Activated CD4-positive, alpha-beta T cell treated with anti-CD3 and anti-CD28 coated beads, Interleukin-2, amount 50 U/mL, for 24 hours (primary cell): ENCODE data around the gene TMEM238.
"Not testable (repeated sequence)": the region's sequence is repeated elsewhere in the genome, so short reads cannot be mapped to it uniquely, and the experiment has no call there.

Experiments
- DNase-seq, 2 donors: peaks; one replicate each; pipeline ENCODE4 v3.0.0-alpha.2; 2020; ENCODE audit warnings: low read depth in 1 of 2, low spot score in 1 of 2

Gene TMEM238

DNA sequence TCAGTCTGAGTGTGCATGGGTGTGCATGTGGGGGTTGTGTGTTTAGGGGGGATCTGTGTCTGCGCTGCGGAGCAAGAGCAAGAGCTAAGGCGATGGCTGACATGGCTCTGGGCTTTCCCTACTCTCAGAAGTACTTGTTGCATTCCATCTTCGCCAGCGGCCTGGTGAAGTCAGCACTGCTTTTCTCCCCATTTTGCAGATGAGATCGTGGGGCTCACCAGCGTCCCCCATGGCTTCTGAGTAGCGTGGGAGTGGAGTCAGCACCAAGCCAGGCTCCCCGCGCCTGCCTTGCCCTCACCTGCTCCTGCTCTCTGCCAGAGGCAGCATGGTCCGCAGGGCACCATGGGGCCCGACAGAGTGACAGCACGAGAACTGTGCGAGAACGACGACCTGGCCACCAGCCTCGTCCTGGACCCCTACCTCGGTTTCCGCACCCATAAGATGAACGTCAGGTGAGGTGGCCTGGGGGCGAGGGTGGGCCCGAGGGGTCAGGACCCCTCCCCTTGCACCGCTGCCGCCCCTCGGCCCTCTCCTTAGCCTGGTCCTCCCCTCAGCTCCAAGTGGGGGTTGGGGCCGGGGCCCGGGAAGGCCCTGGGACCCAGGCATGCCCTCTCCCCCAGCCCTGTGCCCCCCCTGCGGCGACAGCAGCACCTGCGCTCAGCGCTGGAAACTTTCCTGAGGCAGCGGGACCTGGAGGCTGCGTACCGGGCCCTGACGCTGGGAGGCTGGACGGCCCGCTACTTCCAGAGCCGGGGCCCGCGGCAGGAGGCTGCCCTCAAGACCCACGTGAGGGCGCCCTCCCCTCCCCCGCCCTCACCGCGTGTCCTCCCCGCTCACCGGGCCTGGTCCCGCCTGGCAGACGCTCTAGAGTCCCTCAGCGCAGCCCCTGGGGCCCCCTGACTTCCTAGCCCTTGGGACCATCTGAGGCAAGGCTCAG lies 42.2 kb downstream of the TMEM238 start:
- DNase-seq: no peak

GRCh38 chr19:55341171-55341588 lies 42.9 kb downstream of the TMEM238 start:
- peak in 1 of 2 donors; percentile 53 for DNase-seq

- no peak for DNase-seq
These were observed 43.3 kb downstream of the TMEM238 start for GRCh38 chr19:55340784-55341147.

- no peak for DNase-seq
These were observed 44.0 kb downstream of the TMEM238 start for GRCh38 chr19:55339889-55340783.

DNA sequence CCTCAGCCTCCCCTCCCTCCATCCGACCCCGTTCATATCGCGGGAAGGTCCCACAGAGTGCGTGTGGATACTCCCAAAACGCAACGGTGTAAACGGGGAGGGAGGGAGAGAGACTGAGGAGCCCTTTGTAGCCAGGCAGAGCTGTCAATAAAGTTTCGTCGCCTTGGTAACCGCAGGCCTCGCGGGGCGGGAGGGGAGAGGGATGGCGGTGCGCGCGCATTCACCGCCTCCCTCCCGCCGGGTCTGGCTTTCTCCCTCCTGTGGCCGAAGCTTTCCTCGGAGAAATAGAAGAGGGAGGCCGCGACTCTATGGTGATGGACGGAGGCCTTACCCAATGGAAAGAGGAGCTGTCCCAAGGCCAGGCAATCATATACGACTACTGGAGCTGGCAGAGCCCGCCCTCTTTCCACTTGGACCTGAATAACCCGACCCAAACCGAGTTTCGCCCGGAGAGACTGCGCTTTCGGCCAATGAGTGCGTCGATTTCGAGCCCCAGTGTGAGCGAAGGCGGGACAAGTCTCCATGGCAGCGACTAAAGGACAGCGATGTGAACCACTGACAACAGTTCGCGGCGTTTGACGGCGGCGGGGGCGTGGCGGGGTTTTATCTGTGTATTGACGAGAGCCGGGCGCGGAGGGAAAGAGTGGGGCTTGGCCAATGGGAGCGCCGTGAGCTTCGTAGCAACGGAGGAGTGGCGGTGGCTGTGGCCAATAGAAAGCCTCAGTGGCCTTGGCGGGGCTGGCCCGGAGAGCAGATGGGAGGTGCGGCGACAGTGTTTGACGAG lies 44.8 kb downstream of the TMEM238 start, which contains the start of gene KMT5C:
KMT5C (plus strand) TSS at position 772 of the 784 bp plus-strand sequence. CDS start 2,061 bp downstream, outside the sequence.
- peak; percentile 100 for DNase-seq

DNA sequence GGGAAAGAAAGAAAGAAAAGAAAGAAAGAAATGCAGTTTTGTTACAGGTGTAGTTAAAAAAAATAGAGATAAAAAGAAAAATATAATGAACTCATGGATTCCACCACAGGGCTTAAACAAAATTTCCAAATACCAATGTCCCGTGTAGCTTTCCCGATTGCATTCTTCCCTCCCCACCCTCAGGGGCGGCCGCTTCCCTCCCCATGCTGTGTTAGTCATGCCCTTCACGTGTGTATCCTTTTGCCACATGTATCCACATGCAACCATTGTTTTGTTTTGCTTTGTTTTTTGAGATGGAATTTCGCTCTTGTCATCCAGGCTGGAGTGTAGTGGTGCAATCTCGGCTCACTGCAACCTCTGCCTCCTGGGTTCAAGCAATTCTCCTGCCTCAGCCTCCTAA lies 48.0 kb downstream of the TMEM238 start:
- DNase-seq: no peak

GRCh38 chr19:55333870-55334269 lies 50.2 kb downstream of the TMEM238 start:
- DNase-seq: no peak

- not testable (repeated sequence) for DNase-seq
These were observed 54.3 kb downstream of the TMEM238 start for GRCh38 chr19:55329791-55330190.
